HFFc6 (cell line): ENCODE measurements around the gene LCE2D. TPM values are rescaled to one million over a fixed set of nuclear protein-coding genes. Genes with fewer than 3 reads are reported as not detected.
A peak's percentile ranks its signal among the peaks of the same experiment; 100 is the strongest.
"Not testable (repeated sequence)": the region's sequence is repeated elsewhere in the genome, so short reads cannot be mapped to it uniquely, and the experiment has no call there.

Experiments
- DNase-seq: peaks from one replicate; pipeline ENCODE4 v3.0.0-alpha.2; 2018
- H3K27ac Mint-ChIP-seq: 2 replicates; pipeline ENCODE4 v1.8.0; 2020; ENCODE audit warnings: mild to moderate bottlenecking, mixed read lengths
- H3K27me3 Mint-ChIP-seq: 2 replicates; pipeline ENCODE4 v1.8.0; 2021; ENCODE audit warnings: mild to moderate bottlenecking, moderate library complexity, mixed read lengths; ENCODE audit not compliant: insufficient read depth
- H3K36me3 Mint-ChIP-seq: 2 replicates; pipeline ENCODE4 v1.8.0; 2021; ENCODE audit warnings: low read depth, mixed read lengths
- H3K4me1 Mint-ChIP-seq: 2 replicates; pipeline ENCODE4 v1.8.0; 2020; ENCODE audit warnings: low read depth, mixed read lengths
- H3K4me3 Mint-ChIP-seq: 2 replicates; pipeline ENCODE4 v1.8.0; 2020; ENCODE audit warnings: mild to moderate bottlenecking, moderate library complexity, mixed read lengths
- H3K9me3 Mint-ChIP-seq: 2 replicates; pipeline ENCODE4 v1.8.0; 2020; ENCODE audit warnings: mild to moderate bottlenecking, mixed read lengths
- total RNA-seq, 6 experiments: library from RNA; stranded (reverse); fragmentation: NEBNext Ultra II Directional; extraction: Animal tissue kit (Norgen Biotek cat#: 25700); gene quantifications; 2 replicates in 1 of 6; 3 replicates in 5 of 6; pipeline ENCODE4 v1.2.3, GENCODE V29; 2021
- TF ChIP-seq, protein P1 (sequence below): fragments of 200-600 bp; sonication (generic); IDR thresholded peaks from 2 replicates; pipeline ENCODE4 v1.5.0; 2021; ENCODE audit warnings: antibody characterized with exemption, mild to moderate bottlenecking

Gene LCE2D
- total RNA-seq, 6 experiments from 2014 or later = not detected

DNA sequence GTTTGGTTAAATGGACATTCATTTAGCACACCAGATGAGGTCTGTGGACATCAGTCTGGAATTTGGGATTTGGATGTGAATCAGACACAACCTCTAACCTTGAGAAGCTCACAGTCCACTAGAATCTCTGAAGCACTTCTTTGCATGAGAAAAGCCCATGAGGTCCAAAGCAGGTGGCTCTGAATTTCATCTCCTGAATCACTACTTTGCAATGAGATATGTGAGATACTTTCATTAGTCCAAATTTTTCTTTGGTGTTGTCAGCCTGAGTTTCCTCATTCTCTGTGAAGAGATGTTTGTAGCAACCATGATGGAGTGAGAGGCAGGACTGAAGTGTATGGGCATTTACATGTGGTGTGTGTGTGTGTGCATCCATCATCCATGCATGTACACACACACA is 16.5 kb upstream of the LCE2D start:
- Mint-ChIP-seq H3K27ac (no peak overlapping the region), H3K36me3 (no peaks in the 10 kb centered on the region), H3K4me3 (no peak overlapping the region), H3K4me1 (no peaks in the 10 kb centered on the region), H3K9me3 (peaks cover 1% of the 10 kb centered on the region; the same call in 1 of the 2 replicates), H3K27me3 (peaks cover 2% of the 10 kb centered on the region)
- no peak for DNase-seq
- TF ChIP-seq, protein P1, sequence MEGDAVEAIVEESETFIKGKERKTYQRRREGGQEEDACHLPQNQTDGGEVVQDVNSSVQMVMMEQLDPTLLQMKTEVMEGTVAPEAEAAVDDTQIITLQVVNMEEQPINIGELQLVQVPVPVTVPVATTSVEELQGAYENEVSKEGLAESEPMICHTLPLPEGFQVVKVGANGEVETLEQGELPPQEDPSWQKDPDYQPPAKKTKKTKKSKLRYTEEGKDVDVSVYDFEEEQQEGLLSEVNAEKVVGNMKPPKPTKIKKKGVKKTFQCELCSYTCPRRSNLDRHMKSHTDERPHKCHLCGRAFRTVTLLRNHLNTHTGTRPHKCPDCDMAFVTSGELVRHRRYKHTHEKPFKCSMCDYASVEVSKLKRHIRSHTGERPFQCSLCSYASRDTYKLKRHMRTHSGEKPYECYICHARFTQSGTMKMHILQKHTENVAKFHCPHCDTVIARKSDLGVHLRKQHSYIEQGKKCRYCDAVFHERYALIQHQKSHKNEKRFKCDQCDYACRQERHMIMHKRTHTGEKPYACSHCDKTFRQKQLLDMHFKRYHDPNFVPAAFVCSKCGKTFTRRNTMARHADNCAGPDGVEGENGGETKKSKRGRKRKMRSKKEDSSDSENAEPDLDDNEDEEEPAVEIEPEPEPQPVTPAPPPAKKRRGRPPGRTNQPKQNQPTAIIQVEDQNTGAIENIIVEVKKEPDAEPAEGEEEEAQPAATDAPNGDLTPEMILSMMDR = no peak

DNA sequence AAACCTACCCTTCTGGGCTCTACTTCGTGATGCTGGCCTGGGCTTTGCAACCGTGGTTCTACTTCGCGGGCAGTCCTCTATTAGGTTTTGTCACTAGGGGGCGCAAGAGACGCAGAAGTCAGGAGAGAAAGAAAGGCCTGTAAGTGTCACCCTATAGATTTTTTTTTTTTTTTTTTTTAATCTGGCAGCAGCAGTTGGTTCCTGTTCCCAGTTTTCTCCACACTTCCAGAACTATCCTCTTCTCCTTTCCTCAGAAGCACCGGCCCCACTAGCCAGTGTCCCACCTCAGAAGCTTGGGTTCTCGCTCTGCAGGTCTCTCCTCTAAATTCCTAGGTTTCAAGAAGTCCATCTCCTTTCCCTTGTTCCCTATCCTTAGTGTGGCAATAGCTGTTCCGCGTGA is 9.1 kb upstream of the LCE2D start:
- Mint-ChIP-seq H3K36me3 (no peaks in the 10 kb centered on the region), H3K27me3 (peaks cover 2% of the 10 kb centered on the region), H3K9me3 (no peaks in the 10 kb centered on the region), H3K27ac (no peak overlapping the region), H3K4me1 (no peaks in the 10 kb centered on the region), H3K4me3 (no peak overlapping the region)
- TF ChIP-seq, protein P1 = peak; percentile 81
- DNase-seq = peak; percentile 39

DNA sequence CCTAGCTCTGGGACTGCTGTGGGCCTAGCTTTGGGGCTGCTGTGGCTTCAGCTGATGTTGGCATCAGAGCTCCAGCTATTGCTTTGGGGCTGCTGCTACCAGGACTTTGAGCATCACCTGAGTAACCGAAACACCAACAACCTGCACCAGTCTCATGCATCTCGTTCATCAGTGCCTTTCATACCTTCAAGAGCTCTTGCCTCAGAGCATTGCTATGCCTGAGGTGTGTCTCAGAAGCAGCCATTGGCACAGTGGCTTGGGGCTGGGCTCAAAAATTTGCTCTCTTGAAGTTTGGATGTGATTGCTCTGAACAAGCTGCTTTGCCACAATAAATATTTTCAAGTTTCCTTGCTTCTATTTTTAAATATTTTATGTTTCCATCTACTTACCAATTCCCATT is 6.7 kb upstream of the LCE2D start:
- TF ChIP-seq, protein P1 = no peak
- Mint-ChIP-seq H3K9me3 (no peaks in the 10 kb centered on the region), H3K4me3 (no peak overlapping the region), H3K27me3 (peaks cover 2% of the 10 kb centered on the region; the same call in 1 of the 2 replicates), H3K36me3 (no peaks in the 10 kb centered on the region), H3K27ac (no peak overlapping the region), H3K4me1 (no peaks in the 10 kb centered on the region)
- DNase-seq = no peak

DNA sequence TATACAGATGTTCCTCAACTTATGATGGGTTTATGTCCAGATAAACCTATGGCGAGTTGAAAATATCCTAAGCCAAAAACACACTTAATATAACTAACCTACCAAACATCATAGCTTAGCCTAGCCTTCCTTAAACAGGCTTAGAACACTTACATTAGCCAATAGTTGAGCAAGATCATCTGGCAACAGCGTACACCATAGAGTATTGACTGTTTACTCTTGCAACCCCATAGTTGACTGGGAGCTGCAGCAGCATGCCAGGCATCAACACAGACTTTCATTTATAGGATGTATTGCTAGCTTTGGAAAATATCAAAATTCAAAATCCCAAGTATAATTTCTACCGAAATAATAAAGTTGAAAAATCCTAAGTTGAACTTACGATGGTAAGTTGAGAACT is 5.5 kb upstream of the LCE2D start:
- Mint-ChIP-seq H3K27ac (no peak overlapping the region), H3K4me3 (no peak overlapping the region), H3K9me3 (no peaks in the 10 kb centered on the region), H3K27me3 (peaks cover 2% of the 10 kb centered on the region; the same call in 1 of the 2 replicates), H3K36me3 (no peaks in the 10 kb centered on the region), H3K4me1 (no peaks in the 10 kb centered on the region)
- TF ChIP-seq, protein P1 = no peak
- DNase-seq = no peak

DNA sequence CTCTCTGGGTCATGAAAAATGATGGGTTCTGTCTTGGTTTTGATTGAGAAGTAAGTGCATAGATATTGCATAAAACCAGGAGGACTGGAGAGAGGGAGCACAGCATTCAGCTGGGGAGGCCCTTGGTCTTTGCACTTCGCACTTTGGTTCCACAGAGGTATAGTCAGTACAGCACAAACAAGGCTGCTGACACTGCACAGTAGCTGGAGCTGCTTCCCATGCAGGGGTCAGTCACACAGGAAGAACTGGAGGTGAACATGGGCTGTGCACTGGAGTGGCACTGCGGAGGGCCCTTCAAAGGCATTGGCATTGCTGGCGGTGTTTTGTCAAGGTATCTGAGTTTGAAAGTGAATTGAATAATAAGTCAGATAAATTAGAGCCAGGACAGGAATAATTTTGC is 4.5 kb upstream of the LCE2D start:
- TF ChIP-seq, protein P1 = no peak
- H3K36me3 Mint-ChIP-seq = no peaks in the 10 kb centered on the region
- H3K27ac Mint-ChIP-seq = no peak overlapping the region
- no peaks in the 10 kb centered on the region for H3K9me3 Mint-ChIP-seq
- H3K4me3 Mint-ChIP-seq = no peak overlapping the region
- no peaks in the 10 kb centered on the region for H3K4me1 Mint-ChIP-seq
- H3K27me3 Mint-ChIP-seq = peaks cover 6% of the 10 kb centered on the region; the same call in 1 of the 2 replicates
- no peak for DNase-seq

DNA sequence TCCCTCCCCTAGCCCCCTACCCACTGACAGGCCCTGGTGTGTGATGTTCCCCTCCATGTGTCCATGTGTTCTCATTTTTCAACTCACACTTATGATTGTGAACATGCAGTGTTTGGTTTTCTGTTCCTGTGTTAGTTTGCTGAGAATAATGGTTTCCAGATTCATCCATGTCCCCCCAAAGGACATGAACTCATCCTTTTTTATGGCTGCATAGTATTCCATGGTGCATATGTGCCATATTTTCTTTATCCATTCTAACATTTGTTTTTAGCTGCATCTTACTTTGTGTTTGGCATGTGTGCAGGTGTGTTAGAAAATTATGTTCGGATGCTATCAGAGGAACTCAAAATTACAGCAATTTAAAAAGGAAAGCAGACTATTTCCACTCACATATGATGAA is 3.0 kb downstream of the LCE2D start:
- H3K36me3 Mint-ChIP-seq, DNase-seq, H3K27ac Mint-ChIP-seq, H3K4me3 Mint-ChIP-seq, H3K27me3 Mint-ChIP-seq, H3K4me1 Mint-ChIP-seq: not testable (repeated sequence)
- H3K9me3 Mint-ChIP-seq = peaks cover 15% of the 10 kb centered on the region
